Measurements from ENCODE around the gene ZNF737. TPM values are rescaled to one million over a fixed set of nuclear protein-coding genes. Genes with fewer than 3 reads are reported as not detected.

Gene ZNF737
- total RNA-seq, result 4.3 and 8.3 TPM in 2 replicates

GRCh38 chr19:20565321-20566018, at the start of gene ZNF737:
ZNF737 (minus strand) TSS chr19:20565781; CDS start chr19:20565640, 141 bp downstream.

Other genes starting within 250 kb of the ZNF737 start
- 3.3 and 13.4 TPM in 2 replicates for gene ZNF626, start 95.8 kb upstream of the ZNF737 start, total RNA-seq
- 1.2 and 2.5 TPM in 2 replicates for gene ZNF66, start 210.5 kb upstream of the ZNF737 start, total RNA-seq